GF-D8 (cell line): ENCODE data around the gene MYL6B.
"Not testable (repeated sequence)": the region's sequence is repeated elsewhere in the genome, so short reads cannot be mapped to it uniquely, and the experiment has no call there.

ENCODE experiments used
- DNase-seq: peaks from one replicate; lab custom pipeline; 2025; lab: John Stamatoyannopoulos, UW

MYL6B gene

GRCh38 chr12:56152756-56153677 is 630 bp downstream of the MYL6B start:
- DNase-seq = no peak

- no peak for DNase-seq
These were observed 1.3 kb downstream of the MYL6B start for GRCh38 chr12:56153678-56154065.

GRCh38 chr12:56154246-56154771 is 1.9 kb downstream of the MYL6B start:
- no peak for DNase-seq

GRCh38 chr12:56154818-56155217 is 2.4 kb downstream of the MYL6B start:
- DNase-seq = no peak

- no peak for DNase-seq
These were observed 3.0 kb downstream of the MYL6B start for GRCh38 chr12:56155256-56155845.

GRCh38 chr12:56156464-56157200 is 4.2 kb downstream of the MYL6B start:
- not testable (repeated sequence) for DNase-seq

- DNase-seq = peak; percentile 84
These were observed 5.0 kb downstream of the MYL6B start for GRCh38 chr12:56157201-56158028.

- peak; percentile 91 for DNase-seq
These were observed 5.9 kb downstream of the MYL6B start, which contains the start of gene MYL6 for GRCh38 chr12:56158029-56158925. Gene MYL6, plus strand, starts transcription at chr12:56158359. Its CDS starts 43 bp downstream, at chr12:56158402.

GRCh38 chr12:56158926-56159461 is 6.6 kb downstream of the MYL6B start:
- DNase-seq = peak; percentile 35

- DNase-seq = no peak
These were observed 7.2 kb downstream of the MYL6B start for GRCh38 chr12:56159482-56160192.

- no peak for DNase-seq
These were observed 7.9 kb downstream of the MYL6B start for GRCh38 chr12:56160193-56160763.

GRCh38 chr12:56160894-56161689 is 8.7 kb downstream of the MYL6B start:
- no peak for DNase-seq

GRCh38 chr12:56161690-56162351 is 9.4 kb downstream of the MYL6B start:
- DNase-seq = no peak

- DNase-seq = no peak
These were observed 10.3 kb downstream of the MYL6B start for GRCh38 chr12:56162468-56163290.

- no peak for DNase-seq
These were observed 11.4 kb downstream of the MYL6B start for GRCh38 chr12:56163533-56164344.

- DNase-seq = no peak
These were observed 11.9 kb downstream of the MYL6B start for GRCh38 chr12:56164345-56164729.
